ENCODE data around the gene OXT.
"Not testable (repeated sequence)": the region's sequence is repeated elsewhere in the genome, so short reads cannot be mapped to it uniquely, and the experiment has no call there.

Gene OXT

DNA sequence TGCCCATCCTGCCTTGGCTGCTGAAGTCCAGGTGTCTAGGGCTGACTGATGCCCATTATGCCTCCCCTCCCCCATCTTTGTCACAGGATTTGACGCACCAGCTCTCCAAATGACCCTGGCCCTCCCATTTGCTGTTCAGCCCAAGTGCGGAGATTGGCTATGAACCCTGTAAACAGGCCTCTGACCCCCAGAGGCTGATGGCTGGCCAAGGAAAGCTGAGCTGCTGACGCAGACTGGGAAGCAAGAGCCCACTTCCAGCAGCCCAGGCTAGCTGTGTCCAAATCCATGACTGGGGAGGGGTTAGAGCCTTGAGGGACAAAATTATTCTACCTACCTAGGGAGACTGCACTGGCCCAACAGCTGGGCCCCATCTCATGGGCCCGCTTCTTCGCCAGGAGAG is 28.8 kb upstream of the OXT start:
- H3K36me3 ChIP-seq (ENCODE audit: control insufficient read depth, insufficient read depth, low read length): peaks cover 4% of the 10 kb centered on the region
- no peaks in the 10 kb centered on the region for H3K9me3 ChIP-seq (ENCODE audit: control insufficient read depth, low read length)
- no peak overlapping the region for H3K9ac ChIP-seq (ENCODE audit: low read length)
- no peaks in the 10 kb centered on the region for H3K27me3 ChIP-seq (ENCODE audit: control insufficient read depth, insufficient read depth, low read length)
- no peak overlapping the region for H3K4me3 ChIP-seq (ENCODE audit: low read length)
- peaks cover 14% of the 10 kb centered on the region for H3K4me1 ChIP-seq (ENCODE audit: control insufficient read depth, insufficient read depth, low read length)

DNA sequence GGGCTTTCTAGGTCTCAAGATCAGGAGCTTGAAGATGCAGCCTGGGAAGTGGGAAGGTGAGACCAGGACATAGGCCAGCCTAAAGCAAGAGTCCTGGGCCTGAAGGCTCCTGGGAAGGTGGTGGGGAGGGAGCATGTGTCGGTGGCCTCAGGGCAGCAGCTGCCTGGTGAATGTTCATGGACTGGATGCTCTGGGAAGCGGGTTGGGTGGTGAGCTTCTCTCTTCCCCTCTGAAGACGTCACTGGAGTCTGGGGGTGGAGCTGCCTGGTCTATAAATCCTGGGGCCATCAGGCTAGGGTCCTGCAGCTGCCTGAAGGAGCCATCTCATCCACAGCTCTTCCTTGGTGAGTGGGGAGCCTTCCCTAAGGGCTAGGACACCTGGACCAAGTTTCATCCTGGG is 28.1 kb upstream of the OXT start, which contains the start of gene GNRH2:
Gene GNRH2 (plus strand): TSS at position 301 of the 400 bp plus-strand sequence. CDS start 793 bp downstream, outside the sequence.
- H3K27me3 ChIP-seq (ENCODE audit: control insufficient read depth, insufficient read depth, low read length): no peaks in the 10 kb centered on the region

DNA sequence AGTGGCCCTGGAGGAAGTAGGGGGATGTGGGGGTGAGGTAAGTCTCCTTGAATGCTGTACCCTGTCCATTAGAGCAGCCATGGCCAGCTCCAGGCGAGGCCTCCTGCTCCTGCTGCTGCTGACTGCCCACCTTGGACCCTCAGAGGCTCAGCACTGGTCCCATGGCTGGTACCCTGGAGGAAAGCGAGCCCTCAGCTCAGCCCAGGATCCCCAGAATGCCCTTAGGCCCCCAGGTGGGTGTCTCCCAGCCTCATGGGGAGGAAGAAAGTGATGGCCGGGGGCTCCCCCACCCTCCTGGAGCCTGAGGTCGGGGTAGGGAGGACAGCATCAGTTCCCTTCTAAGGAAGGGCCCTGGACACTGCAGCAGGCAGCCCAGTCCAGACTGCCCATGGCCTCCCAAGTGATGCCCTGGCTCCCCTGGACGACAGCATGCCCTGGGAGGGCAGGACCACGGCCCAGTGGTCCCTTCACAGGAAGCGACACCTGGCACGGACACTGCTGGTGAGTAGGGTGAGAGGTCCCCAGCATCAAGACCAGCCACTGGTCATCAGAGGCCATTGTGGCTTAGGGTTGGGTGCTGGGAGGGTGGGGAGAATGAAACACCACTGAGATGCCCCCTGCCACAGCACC is 27.0 kb upstream of the OXT start:
- no peaks in the 10 kb centered on the region for H3K9me3 ChIP-seq (ENCODE audit: control insufficient read depth, low read length)
- peaks cover 19% of the 10 kb centered on the region for H3K4me1 ChIP-seq (ENCODE audit: control insufficient read depth, insufficient read depth, low read length)
- H3K9ac ChIP-seq (ENCODE audit: low read length): no peak overlapping the region
- no peaks in the 10 kb centered on the region for H3K27me3 ChIP-seq (ENCODE audit: control insufficient read depth, insufficient read depth, low read length)
- H3K4me3 ChIP-seq (ENCODE audit: low read length): no peak overlapping the region
- H3K36me3 ChIP-seq (ENCODE audit: control insufficient read depth, insufficient read depth, low read length): peaks cover 9% of the 10 kb centered on the region

More for the DNA sequence above, 28.1 kb upstream of the OXT start, which contains the start of gene GNRH2:
- Histone ChIP-seq H3K36me3 (ENCODE audit: control insufficient read depth, insufficient read depth, low read length) (peaks cover 9% of the 10 kb centered on the region), H3K9ac (ENCODE audit: low read length) (no peak within 1 kb of the TSS), H3K4me3 (ENCODE audit: low read length) (no peak within 1 kb of the TSS), H3K4me1 (ENCODE audit: control insufficient read depth, insufficient read depth, low read length) (peaks cover 18% of the 10 kb centered on the region), H3K9me3 (ENCODE audit: control insufficient read depth, low read length) (no peaks in the 10 kb centered on the region)

DNA sequence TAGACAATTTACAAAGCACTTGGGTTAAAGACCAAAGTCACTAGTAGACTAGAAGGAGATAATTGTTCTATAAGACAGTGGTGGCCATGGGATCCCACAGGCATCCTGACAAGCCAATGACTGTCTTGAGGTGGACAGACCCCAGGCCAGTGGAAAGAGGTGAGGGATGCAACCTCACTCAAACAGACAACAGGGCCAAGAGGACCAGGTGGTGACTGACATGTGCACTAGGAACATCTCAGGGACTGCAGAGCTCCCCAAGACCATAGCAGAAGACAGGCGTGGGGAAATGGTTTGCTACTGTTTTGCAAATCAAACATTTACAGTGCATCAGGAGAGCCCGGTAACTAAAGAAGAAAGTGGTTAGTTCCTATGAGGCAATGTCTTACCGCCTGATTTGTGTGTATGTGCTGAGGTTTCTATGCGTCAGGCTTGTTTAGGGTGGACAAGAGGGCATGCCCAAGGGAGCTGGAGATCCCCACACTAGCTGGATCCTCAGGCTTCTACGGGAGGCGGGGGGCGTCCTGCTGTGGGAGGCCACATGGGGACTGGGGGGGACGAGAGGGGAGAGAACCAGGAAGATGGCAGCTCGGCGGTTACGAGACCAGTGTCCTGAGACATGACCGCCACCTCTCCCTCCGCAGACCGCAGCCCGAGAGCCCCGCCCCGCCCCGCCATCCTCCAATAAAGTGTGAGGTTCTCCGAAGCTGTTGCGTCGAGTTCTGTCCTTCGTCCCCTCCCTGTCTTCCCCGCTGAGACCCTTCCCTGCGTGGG is 26.2 kb upstream of the OXT start:
- Histone ChIP-seq H3K27me3 (ENCODE audit: control insufficient read depth, insufficient read depth, low read length) (no peaks in the 10 kb centered on the region), H3K4me3 (ENCODE audit: low read length) (peak overlapping the region; percentile 79), H3K36me3 (ENCODE audit: control insufficient read depth, insufficient read depth, low read length) (peaks cover 9% of the 10 kb centered on the region), H3K4me1 (ENCODE audit: control insufficient read depth, insufficient read depth, low read length) (peaks cover 19% of the 10 kb centered on the region), H3K9me3 (ENCODE audit: control insufficient read depth, low read length) (no peaks in the 10 kb centered on the region), H3K9ac (ENCODE audit: low read length) (peak overlapping the region; percentile 70)

DNA sequence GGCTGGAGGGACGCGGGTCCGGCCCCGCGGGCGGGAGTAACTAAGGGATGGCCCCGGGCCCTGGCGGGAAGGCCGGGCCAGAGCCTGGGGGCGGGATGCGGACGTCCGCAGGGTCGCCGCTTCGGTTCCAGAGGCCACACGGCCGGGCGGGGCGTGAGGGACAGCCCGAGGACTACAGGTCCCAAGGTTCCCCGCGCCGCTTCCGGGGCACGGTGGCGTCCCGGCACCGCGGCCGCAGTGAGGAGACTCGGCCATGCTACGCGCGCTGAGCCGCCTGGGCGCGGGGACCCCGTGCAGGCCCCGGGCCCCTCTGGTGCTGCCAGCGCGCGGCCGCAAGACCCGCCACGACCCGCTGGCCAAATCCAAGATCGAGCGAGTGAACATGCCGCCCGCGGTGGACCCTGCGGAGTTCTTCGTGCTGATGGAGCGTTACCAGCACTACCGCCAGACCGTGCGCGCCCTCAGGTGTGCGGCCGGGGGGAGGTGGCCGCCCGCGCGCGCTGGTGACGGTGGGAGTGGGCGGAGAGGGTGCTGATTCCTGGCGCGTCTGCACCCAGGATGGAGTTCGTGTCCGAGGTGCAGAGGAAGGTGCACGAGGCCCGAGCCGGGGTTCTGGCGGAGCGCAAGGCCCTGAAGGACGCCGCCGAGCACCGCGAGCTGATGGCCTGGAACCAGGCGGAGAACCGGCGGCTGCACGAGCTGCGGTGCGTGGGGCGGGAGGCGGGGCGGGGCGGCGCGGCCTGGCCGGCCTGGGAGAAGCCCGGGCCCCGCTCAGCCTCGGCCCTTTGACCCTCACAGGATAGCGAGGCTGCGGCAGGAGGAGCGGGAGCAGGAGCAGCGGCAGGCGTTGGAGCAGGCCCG is 25.4 kb upstream of the OXT start, which contains the start of gene MRPS26:
Gene MRPS26 (plus strand): TSS at position 237 of the 861 bp plus-strand sequence. CDS start 17 bp downstream, at position 254.
- H3K9me3 ChIP-seq (ENCODE audit: control insufficient read depth, low read length): no peaks in the 10 kb centered on the region
- H3K4me3 ChIP-seq (ENCODE audit: low read length): peak within 1 kb of the TSS; percentile 79
- H3K36me3 ChIP-seq (ENCODE audit: control insufficient read depth, insufficient read depth, low read length): peaks cover 9% of the 10 kb centered on the region
- H3K27me3 ChIP-seq (ENCODE audit: control insufficient read depth, insufficient read depth, low read length): no peaks in the 10 kb centered on the region
- H3K9ac ChIP-seq (ENCODE audit: low read length): peak within 1 kb of the TSS; percentile 70
- peaks cover 19% of the 10 kb centered on the region for H3K4me1 ChIP-seq (ENCODE audit: control insufficient read depth, insufficient read depth, low read length)

DNA sequence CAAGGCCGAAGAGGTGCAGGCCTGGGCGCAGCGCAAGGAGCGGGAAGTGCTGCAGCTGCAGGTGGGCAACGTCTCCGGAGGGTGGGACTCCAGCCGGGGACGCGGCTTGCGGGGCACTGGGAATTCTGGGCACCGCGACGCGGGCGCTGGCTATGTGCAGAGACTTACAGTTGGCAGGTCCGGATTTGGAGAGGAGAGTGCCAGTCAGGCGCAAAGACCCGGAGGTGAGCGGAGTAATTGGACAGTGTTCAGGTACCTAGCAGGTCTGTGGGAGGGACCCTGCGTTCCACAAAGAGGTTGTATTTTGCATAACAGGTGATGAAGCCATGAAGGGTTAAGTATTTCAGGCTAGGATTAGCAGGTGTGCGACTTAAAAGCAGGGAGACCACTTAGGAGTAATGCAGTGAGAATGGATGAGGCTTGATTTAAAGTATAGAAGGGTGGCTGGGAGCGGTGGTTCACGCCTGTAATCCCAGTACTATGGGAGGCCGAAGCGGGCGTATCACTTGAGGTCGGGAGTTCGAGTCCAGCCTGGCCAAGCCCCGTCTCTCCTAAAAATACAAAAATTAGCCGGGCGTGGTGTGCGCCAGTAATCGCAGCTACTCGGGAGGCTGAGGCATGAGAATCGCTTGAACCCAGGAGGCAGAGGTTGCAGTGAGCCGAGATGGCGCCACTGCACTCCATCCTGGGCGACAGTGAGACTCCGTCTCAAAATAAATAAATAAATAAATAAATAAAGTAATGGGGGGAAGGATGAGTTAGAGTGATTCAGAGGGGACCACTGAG is 24.6 kb upstream of the OXT start:
- Histone ChIP-seq H3K9me3 (ENCODE audit: control insufficient read depth, low read length) (no peaks in the 10 kb centered on the region), H3K27me3 (ENCODE audit: control insufficient read depth, insufficient read depth, low read length) (no peaks in the 10 kb centered on the region), H3K9ac (ENCODE audit: low read length) (peak overlapping the region; percentile 70), H3K36me3 (ENCODE audit: control insufficient read depth, insufficient read depth, low read length) (peaks cover 9% of the 10 kb centered on the region), H3K4me3 (ENCODE audit: low read length) (peak overlapping the region; percentile 79), H3K4me1 (ENCODE audit: control insufficient read depth, insufficient read depth, low read length) (peaks cover 15% of the 10 kb centered on the region)

DNA sequence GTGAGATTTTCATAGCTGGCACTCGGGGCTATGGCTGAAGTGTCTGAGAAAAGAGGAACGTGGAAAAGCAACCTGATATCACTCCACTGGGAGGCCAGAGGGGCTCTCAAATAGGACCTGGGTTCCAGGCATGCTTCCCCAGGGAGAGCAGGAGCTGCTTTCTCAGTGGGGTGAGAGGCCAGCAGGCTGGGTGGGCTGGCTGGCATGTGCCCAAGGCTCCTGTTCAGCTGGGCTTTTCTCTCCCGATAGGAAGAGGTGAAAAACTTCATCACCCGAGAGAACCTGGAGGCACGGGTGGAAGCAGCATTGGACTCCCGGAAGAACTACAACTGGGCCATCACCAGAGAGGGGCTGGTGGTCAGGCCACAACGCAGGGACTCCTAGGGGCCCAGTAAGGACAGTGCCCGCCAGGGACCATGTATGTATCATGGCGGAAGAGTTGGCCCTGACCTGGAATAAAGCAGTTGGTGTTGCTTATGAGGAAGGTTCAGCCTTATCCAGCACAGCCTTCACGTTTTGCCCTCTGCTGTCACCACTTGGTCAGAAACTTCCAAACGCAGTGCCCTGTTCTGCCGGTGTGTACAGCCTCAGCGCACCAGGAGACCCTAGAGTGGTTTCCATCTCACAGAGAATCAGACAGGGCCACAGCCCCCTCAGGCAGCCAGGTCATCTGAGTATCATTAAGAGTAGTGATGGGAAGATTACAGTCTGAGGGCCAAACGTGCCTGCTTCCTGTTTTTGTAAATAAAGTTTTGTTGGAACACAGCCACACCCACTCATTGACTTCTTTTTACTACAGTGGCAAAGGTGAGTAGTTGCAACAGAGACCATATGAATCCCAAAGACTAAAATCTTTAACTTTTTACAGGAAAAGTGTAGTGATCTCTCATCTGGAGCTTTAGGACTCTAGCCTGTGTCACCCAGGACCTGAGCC is 23.7 kb upstream of the OXT start:
- H3K4me3 ChIP-seq (ENCODE audit: low read length): no peak overlapping the region
- H3K27me3 ChIP-seq (ENCODE audit: control insufficient read depth, insufficient read depth, low read length): no peaks in the 10 kb centered on the region
- H3K4me1 ChIP-seq (ENCODE audit: control insufficient read depth, insufficient read depth, low read length): peaks cover 13% of the 10 kb centered on the region
- no peaks in the 10 kb centered on the region for H3K9me3 ChIP-seq (ENCODE audit: control insufficient read depth, low read length)
- H3K36me3 ChIP-seq (ENCODE audit: control insufficient read depth, insufficient read depth, low read length): peaks cover 9% of the 10 kb centered on the region
- H3K9ac ChIP-seq (ENCODE audit: low read length): no peak overlapping the region

DNA sequence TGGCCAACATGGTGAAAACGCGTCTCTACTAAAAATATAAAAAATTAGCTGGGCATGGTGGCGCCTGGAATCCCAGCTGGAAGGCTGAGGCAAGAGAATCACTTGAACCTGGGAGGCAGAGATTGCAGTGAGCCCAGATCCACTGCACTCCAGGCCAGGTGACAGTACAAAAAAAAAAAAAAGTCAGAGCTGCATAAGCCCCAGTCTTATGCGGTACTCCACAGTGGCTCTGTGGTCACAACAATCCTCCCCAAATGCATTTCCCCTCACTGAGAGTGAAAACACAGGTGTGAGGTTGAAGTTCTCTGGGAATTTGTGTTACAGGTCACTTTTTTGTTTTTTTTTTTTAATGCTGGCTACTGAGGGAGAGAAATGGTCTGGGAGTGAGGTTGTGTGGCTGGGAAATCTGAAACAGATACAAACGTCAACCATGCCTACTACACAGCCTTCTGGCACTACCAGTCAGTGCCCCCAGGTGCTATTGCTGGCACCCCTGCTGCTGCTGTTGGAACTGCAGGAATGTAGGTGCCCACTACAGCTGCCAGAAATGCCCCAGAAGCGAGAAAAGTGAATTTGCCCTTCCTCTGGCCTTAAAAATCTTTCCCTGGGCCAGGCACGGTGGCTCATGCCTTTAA is 19.9 kb upstream of the OXT start:
- H3K36me3 ChIP-seq (ENCODE audit: control insufficient read depth, insufficient read depth, low read length): peaks cover 9% of the 10 kb centered on the region
- H3K4me3 ChIP-seq (ENCODE audit: low read length): no peak overlapping the region
- H3K27me3 ChIP-seq (ENCODE audit: control insufficient read depth, insufficient read depth, low read length): no peaks in the 10 kb centered on the region
- H3K4me1 ChIP-seq (ENCODE audit: control insufficient read depth, insufficient read depth, low read length): peaks cover 13% of the 10 kb centered on the region
- no peak overlapping the region for H3K9ac ChIP-seq (ENCODE audit: low read length)
- no peaks in the 10 kb centered on the region for H3K9me3 ChIP-seq (ENCODE audit: control insufficient read depth, low read length)

DNA sequence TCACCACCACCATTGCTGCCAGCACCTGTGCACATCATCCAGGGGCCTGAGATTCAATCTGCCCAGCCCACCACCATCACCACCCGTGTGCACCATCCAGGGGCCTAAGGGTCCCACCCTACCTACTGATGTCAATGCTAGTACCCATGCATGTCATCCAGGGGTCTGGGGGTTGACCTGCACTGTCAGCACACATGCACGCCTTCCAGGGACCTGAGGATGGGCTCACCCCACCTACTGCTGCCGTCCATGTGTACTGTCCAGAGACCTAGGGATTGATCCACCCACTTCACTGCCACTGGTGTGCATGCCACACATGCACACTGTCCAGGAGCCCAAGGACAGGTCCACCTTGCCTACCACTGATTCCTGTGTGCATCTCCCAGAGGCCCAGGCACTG is 11.9 kb upstream of the OXT start:
- no peak overlapping the region for H3K9ac ChIP-seq (ENCODE audit: low read length)
- no peaks in the 10 kb centered on the region for H3K9me3 ChIP-seq (ENCODE audit: control insufficient read depth, low read length)
- H3K4me1 ChIP-seq (ENCODE audit: control insufficient read depth, insufficient read depth, low read length): no peaks in the 10 kb centered on the region
- no peaks in the 10 kb centered on the region for H3K27me3 ChIP-seq (ENCODE audit: control insufficient read depth, insufficient read depth, low read length)
- no peaks in the 10 kb centered on the region for H3K36me3 ChIP-seq (ENCODE audit: control insufficient read depth, insufficient read depth, low read length)
- H3K4me3 ChIP-seq (ENCODE audit: low read length): no peak overlapping the region

DNA sequence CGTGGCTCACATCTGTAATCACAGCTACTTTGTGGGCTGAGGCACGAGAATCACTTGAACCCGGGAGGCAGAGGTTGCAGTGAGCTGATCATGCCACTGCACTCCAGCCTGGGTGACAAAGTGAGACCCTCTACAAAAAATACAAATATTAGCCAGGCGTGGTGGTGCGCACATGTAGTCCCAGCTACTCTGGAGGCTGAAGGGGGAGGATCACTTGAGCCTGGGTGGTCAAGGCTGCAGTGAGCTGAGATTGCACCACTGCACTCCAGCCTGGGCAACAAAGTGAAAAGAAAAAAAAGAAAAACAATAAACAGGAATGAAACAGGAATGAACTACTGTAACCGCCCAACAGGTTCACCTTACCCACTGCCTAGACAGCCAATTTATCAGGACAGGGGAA is 7.3 kb upstream of the OXT start:
- not testable (repeated sequence) for H3K4me1 ChIP-seq (ENCODE audit: control insufficient read depth, insufficient read depth, low read length); H3K9me3 ChIP-seq (ENCODE audit: control insufficient read depth, low read length); H3K4me3 ChIP-seq (ENCODE audit: low read length); H3K27me3 ChIP-seq (ENCODE audit: control insufficient read depth, insufficient read depth, low read length); H3K36me3 ChIP-seq (ENCODE audit: control insufficient read depth, insufficient read depth, low read length); H3K9ac ChIP-seq (ENCODE audit: low read length)
